ENCODE measurements around the gene ITGBL1.

The ITGBL1 gene

GRCh38 chr13:101565317-101565716 lies 112.8 kb downstream of the ITGBL1 start:
- DNase-seq (ENCODE audit: low read depth in 1 of 2, low spot score in 1 of 2): no peak

- no peak for DNase-seq (ENCODE audit: low read depth in 1 of 2, low spot score in 1 of 2)
These were observed 115.4 kb downstream of the ITGBL1 start for GRCh38 chr13:101567841-101568240.

DNA sequence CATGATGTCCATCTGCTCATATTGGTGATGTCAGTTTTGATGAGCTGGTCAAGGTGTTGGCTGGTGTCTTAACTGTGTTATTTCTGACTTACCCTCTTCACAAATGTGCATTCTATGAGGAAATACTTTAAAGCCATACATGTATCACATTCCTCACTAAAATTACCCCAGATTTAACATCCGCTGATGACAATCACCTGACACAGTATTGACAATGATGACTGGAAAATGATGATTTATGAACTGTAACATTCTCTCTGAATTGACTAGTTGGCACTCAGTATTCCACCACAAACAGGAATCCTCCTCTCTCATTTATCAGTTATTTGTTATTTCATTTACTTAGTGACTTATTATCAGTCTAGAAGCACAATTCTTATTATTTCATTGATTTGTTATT lies 117.3 kb downstream of the ITGBL1 start:
- no peak for DNase-seq (ENCODE audit: low read depth in 1 of 2, low spot score in 1 of 2)

DNA sequence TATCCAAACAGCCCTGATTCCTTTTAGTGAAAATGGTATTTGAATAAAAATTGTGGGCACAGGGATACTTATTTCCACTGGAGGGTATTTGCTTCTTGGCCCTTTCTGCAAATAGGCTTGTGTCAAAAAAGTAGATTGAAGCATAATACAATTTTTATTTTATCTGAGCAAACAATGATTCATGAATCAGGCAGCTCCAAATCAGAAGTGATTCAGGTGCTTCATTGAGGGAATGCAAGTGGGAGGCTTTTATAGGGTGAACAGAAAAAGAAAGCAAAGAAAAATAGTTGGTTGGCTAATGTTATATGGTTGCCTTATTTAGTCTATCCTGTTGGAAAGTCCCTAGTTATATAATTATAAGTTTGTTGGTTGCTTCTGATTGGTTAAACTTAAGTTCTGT lies 117.9 kb downstream of the ITGBL1 start:
- no peak for DNase-seq (ENCODE audit: low read depth in 1 of 2, low spot score in 1 of 2)

GRCh38 chr13:101572456-101572855 lies 120.0 kb downstream of the ITGBL1 start:
- no peak for DNase-seq (ENCODE audit: low read depth in 1 of 2, low spot score in 1 of 2)

- DNase-seq (ENCODE audit: low read depth in 1 of 2, low spot score in 1 of 2): no peak
These were observed 123.1 kb downstream of the ITGBL1 start for GRCh38 chr13:101575581-101575980.

GRCh38 chr13:101576455-101576854 lies 124.0 kb downstream of the ITGBL1 start:
- no peak for DNase-seq (ENCODE audit: low read depth in 1 of 2, low spot score in 1 of 2)

DNA sequence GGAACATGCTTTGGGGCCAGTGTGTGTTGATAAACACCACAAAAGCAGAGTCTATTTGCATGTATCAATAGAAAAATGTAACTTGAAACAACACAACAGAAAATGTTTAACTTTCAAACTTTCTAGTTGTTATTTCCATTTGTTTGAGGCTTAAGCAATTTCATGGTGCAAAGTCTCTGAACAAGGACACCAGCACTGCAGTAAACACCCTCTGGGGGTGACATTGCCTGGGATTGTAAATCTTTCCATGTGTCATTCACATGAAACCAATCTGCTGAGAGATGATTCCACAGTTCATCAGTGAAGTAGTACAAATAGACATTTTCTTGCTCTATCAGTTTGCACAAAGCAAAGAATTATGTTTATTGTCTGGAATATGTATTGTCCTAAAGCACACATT lies 124.5 kb downstream of the ITGBL1 start:
- DNase-seq (ENCODE audit: low read depth in 1 of 2, low spot score in 1 of 2): no peak

DNA sequence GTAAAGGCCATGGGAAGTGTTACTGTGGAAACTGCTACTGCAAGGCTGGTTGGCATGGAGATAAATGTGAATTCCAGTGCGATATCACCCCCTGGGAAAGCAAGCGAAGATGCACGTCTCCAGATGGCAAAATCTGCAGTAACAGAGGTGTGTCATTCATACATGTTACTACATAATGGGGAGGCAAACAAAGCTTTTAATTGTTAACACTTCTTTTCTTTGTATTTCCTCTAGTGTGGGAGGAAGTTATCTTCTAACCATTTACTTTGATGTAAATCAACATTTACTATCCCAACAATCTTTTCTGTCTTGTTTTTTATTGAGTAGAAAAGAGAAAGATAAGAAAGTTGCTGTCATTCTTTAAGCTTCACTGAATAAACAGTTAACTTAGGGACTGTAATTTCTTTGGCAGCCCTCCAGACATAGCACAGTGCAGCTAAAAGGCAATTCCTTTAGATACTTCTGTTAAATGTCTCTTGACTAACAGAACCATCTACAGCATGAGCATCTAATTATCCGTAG lies 126.9 kb downstream of the ITGBL1 start:
- no peak for DNase-seq (ENCODE audit: low read depth in 1 of 2, low spot score in 1 of 2)

DNA sequence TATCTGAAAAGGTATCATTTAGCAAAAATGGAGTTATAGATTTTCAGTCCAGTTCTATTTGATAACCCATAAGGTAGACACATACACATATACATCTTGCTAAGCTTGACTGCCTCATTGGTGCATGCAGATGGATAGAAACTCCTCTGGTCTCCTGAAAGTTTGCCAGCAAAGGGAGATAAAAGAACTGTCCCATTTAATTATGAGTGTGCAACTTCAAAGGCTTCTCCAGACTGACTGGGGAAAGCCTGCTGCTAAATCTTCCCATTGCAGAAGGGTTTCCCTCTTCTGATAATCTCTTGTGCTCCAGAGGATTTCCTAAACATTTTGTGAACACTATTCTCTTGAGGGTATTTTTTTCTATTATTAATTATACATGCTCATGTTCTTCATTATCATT lies 131.9 kb downstream of the ITGBL1 start:
- DNase-seq (ENCODE audit: low read depth in 1 of 2, low spot score in 1 of 2): no peak

GRCh38 chr13:101590479-101590878 lies 138.0 kb downstream of the ITGBL1 start:
- no peak for DNase-seq (ENCODE audit: low read depth in 1 of 2, low spot score in 1 of 2)

GRCh38 chr13:101594936-101595335 lies 142.5 kb downstream of the ITGBL1 start:
- DNase-seq (ENCODE audit: low read depth in 1 of 2, low spot score in 1 of 2): no peak

DNA sequence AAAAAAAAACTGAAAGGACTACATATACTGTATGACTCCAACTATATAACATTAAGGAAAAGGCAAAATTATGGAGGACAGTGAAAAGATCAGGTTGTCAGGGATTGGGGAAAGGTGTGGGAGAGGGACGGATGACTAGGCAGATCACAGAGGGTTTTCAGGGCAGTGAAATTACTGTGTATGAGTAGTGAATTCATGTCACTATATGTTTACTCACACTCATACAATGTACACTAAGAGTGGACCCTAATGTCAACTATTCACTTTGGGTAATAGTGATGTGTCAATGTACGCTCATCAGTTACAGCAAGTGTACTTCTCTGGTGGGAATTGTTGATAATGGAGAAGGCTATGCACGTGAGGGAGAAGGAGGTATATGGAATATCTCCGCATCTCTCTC lies 144.3 kb downstream of the ITGBL1 start:
- no peak for DNase-seq (ENCODE audit: low read depth in 1 of 2, low spot score in 1 of 2)

DNA sequence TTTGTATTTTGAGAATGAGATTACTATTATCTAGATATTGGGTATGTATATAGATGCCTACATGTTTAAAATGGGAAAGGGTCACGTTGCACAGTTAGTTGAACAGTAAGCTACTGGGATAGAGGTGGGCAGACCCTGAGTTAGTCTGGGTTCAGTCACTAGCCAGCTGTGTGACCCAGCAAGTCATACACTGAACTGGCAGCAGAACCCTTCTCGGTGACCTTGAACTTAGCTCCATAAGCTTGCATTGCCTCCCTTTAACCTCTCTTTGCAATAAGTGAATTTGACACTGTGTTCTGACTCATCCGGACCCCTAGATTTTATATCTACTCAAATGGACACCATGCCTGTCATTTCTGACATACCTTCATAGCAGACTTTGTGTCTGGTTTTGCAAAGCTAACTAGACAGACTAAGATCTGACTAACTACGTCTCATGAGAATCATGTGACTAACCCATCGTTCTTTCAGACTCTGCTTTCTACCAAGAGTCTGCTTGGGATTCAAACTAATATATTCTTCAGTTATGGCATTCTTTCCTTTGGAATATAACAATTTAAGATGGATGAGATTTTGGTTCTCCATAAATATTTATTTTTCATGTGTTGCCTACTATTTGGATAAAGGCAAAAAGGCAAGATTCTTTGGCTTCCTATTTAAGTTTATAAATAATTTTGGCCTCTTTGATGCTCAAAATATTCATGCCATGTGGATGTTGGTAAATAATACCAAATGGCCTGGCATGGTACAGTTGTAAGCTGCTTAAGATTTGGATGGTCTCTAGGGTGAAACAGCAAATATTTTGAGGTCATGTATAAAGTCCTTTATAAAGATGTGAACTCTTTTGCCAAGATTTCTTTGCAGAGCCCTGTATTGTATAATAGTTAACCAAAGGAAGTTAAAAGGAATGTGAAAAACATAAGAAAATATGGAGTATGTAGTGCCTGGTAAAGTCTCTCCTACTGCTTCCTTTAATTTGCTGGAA lies 159.3 kb downstream of the ITGBL1 start:
- DNase-seq (ENCODE audit: low read depth in 1 of 2, low spot score in 1 of 2): no peak

- no peak for DNase-seq (ENCODE audit: low read depth in 1 of 2, low spot score in 1 of 2)
These were observed 160.3 kb downstream of the ITGBL1 start for GRCh38 chr13:101612735-101613134.

DNA sequence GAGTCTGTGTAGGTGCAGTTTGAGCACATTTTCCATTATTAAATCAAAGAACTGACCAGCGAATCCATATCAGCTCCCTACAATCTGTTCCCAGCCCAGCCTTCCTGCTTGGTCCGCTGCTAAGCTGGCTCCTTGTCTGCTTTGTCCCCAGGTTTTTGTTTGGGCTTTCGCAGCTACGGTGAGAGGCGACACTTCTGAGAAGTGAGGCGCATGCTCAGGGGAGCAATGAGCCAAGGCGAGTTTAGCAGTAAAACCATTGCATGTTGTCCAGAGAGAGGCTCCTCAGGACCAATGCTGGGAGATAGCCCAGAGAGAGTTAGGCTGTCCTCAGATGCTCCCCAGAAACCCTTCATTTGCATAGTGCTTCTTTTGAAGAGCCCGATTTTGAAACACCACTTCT lies 162.0 kb downstream of the ITGBL1 start:
- no peak for DNase-seq (ENCODE audit: low read depth in 1 of 2, low spot score in 1 of 2)

GRCh38 chr13:101618440-101619187 lies 166.1 kb downstream of the ITGBL1 start:
- no peak for DNase-seq (ENCODE audit: low read depth in 1 of 2, low spot score in 1 of 2)

GRCh38 chr13:101621099-101621498 lies 168.6 kb downstream of the ITGBL1 start:
- no peak for DNase-seq (ENCODE audit: low read depth in 1 of 2, low spot score in 1 of 2)

DNA sequence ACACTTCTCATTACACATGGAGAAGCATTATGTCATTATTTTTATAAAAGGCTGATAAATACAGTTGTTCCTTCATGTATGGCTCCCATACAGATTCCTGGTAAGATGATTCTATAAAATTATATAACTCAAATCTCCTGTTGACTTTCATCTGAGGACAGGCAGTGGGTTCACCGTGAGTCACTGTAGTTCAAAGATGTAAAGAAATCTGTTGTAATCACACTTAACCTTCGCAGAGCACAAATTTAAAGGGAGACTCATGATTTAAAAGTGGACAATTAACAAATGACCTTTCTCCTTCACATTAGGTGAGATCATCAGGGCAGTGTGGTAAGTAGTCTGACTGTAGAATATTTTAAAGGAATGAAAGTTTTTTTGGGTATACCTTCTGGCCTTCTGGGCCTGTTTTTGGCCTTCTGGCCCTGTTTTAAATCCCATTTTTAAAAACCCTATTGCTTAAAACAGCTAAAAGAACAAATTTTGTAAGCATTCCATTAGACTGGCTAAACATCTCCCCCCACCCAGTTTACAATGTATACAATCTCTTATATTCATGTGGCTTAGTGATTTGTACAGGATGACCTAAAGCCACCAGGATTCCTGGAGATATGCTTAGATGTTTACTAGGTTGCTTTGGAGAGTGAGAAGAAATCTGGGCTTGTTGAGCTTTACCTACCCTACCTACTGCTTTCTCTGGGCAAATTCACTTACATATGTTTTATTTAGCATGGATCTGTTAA lies 171.2 kb downstream of the ITGBL1 start:
- DNase-seq (ENCODE audit: low read depth in 1 of 2, low spot score in 1 of 2): no peak

DNA sequence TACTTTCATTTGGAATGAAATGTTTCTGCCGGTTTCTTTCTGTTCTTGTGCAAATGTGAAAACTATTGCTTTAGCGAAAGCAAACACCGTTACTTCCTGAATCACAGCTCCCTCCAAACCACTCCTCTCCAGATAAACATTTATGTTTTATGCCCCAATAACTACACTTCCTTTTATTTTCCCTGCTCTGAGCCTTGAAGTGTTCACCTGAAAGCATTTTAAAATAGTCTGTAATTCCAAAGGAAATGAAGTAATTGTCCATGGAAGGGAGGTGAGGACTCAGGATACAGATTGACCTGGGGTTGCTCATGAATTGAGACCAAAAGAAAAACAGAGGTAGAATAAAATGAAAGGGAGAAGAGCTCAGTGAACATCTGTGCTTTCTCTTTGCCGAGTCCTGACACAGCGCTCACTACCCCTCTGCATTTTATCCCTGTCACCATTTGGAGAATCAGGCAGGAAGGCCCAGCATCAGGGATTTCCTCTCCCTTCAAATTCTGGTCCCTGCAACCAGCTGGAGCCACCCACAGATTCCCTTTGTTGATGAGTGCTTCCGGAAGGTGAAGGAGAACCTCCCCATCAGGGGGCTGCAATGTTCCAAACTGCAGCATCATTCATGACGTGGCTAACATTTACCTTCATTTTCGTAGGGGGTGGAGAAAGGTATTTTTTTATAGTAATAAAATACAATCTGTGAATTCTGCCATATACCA lies 171.9 kb downstream of the ITGBL1 start:
- DNase-seq (ENCODE audit: low read depth in 1 of 2, low spot score in 1 of 2): no peak

GRCh38 chr13:101624981-101625380 lies 172.5 kb downstream of the ITGBL1 start:
- DNase-seq (ENCODE audit: low read depth in 1 of 2, low spot score in 1 of 2): no peak
